Ishikawa (cell line): ENCODE results near the gene LGR6.

Experiments
- EP300 ChIP-seq: IDR thresholded peaks from 2 replicates; pipeline ENCODE4 v1.6.1; 2012; ENCODE audit warnings: borderline replicate concordance
- MAX ChIP-seq: IDR thresholded peaks from 2 replicates; pipeline ENCODE4 v1.6.1; 2012
- RAD21 ChIP-seq: IDR thresholded peaks from 2 replicates; pipeline ENCODE4 v1.6.1; 2012; ENCODE audit warnings: low read depth
- TEAD4 ChIP-seq: IDR thresholded peaks from 2 replicates; pipeline ENCODE4 v1.6.1; 2012
- YY1 ChIP-seq: IDR thresholded peaks from 2 replicates; pipeline ENCODE4 v1.6.1; 2012; ENCODE audit warnings: low read depth

- TF ChIP-seq RAD21: no peak
- TF ChIP-seq YY1: no peak
- TF ChIP-seq EP300: no peak
- no peak for TF ChIP-seq MAX
- no peak for TF ChIP-seq TEAD4
Measured at GRCh38 chr1:202182040-202182877, 11.3 kb upstream of the LGR6 start.
